SW480 (cell line): ENCODE measurements around the gene TMPRSS3.
"Not testable (repeated sequence)": the region's sequence is repeated elsewhere in the genome, so short reads cannot be mapped to it uniquely, and the experiment has no call there.

Source experiments
- DNase-seq: peaks from one replicate; pipeline ENCODE4 v3.0.0-alpha.2; 2016; ENCODE audit warnings: low spot score

The TMPRSS3 gene

DNA sequence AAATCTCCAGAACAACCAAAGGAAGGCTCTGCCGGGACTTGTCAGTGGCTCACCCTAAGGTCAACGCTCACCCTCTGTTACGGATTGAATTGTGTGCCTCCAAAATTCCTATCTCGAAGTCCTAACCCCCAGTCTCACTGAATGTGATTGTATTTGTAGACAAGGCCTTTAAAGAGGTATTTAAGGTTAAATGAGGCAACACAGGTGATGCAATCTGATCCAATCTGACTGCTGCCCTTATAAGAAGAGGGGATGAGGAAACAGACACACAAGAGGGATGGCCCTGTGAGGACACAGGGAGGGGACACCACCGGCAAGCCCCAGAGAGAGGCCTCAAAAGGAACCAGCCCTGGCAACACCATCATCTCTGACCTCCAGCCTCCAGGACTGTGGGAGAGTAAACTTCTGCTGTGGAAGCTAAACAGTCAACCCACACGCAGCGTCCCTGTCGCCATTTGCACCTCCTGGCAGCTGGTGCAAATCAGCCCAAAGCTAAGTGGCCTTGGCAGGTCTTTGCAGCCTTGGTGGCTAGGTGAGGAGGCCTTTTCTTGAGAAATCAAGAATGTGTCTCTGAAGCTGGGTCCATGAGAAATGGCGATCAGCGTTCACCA lies 32.1 kb upstream of the TMPRSS3 start:
- DNase-seq = no peak

DNA sequence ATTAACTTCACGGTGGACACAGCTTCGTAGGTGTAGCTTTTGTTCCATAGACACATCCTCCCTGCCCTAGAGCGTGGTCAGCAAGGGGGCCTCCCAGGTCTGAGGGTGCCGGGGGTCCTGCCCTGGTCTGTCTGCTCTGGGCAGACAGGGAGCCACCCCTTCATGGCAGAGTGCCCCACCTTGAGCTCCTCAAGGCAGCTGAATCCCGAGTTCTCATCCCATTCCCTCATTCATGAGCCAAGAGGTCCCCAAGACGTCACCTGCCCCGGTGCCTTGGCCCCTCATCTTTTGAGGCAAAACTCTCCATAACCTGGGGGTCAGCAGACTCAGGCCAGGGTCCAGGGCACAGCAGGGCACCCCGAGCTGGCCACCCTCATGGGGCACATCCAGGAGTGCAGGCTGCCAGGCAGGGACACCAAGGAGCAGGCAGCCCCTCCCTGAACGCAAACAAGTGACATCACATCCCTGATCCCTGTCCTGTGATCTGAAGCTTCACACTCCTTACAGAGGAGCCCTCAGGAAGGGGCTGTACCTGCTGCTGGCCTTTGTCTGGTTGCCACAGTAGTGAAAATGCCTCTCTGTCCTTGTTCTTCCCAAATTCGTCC lies 31.1 kb upstream of the TMPRSS3 start:
- DNase-seq = no peak

DNA sequence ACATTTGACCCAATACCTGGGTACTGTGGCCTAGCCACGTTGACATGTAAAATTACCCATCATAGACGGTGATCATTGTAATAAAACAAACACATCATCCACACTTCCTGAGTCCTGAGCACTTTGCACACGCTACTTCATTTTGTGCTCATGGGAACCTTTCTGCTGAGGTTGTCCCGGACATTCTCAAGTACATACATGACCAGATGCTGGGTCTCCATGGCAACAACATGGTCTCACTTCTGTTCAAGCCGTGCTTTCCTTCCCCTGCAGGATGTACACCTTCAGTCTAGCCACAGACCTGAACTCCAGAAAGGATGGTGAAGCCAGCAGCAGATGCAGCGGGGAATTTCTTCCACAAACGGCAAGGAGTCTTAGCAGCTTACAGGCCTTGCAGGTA lies 30.6 kb upstream of the TMPRSS3 start:
- DNase-seq = no peak

DNA sequence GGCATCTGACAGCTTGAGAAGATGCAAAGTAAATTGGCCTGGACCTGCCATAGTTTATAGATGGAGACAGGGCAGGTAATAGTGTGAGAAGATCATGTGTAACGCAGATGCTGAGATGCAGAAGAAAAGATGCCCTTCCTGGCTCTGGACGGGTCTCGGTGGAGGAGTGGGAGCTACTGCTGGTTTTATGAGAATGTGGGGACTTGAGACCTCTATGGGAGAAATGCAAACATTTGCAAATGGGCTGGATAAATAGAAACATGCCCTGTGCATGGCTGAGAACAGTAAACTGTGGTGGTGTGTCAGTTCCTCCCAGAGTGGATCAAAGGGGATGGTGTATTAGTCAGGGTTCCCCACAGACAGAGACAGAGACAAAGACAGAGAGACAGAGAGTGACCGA lies 29.7 kb upstream of the TMPRSS3 start:
- DNase-seq = peak; percentile 9

DNA sequence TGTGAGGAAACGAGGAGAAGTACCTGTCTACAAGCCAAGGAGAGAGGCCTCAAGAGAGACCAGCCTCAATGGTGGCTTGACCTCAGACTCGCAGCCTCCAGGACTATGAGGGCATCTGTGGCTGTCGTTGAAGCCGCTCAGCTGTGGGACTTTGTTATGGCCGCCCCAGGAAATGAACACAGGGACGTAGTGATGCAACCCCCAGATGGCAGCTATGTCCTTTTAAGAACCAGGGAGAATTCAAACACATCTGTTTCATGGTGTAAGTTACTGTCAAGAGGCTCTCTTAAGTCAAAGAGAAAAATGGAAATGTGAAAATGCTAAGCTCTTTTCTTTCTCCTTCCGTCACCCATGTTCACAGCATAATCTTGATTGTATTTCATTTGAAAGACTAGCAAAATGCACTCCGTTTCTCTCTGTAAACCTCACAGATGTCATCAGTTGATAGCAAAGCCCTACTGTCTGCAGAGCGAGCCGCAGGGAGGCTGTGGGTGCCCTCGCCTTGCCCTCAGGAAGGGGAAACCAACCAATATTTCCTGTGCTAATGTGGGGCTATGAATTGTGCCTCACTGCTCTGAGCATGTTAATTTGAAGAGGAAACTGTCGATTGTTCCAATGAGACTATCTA lies 29.2 kb upstream of the TMPRSS3 start:
- no peak for DNase-seq

DNA sequence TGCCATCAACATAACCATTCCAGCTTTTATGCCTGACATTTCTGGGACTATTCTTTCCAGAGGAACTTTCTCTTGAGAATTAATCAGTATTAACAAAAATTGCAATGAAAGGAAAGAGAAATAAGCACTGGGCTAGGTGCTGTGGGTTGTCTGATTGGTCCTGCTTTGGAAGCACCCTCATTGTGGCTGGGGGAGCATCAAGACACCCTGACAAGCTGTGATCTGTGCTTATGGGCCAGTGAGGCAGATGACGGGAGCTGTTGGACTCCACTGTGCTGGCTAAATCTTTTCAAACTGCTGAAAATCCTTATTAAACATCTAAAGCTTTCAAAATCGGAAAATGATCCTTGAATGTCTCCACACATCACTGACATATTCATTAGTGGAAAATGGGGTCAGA lies 27.8 kb upstream of the TMPRSS3 start:
- DNase-seq = no peak

DNA sequence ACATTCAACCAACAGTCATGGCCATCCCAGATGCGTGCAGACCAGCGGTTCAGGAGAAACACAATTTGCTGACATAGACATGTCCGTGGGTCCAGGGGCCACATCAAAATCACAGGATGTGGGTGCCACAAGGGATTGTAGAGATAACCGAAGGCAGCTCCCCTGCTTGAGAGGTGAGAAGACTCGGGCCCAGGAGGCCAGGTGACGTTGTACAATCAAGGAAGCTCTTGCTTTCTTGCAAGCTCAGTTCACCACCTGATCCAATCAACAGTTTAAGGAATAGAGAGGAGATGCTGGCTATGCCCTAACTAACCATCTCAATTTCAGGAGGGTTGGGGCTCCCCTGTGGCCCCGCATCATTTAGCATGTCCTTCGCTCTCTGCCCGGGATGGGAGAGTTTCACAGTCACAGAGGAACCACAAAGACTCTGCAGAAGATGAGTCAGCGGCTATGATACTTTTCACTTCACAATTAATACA lies 27.4 kb upstream of the TMPRSS3 start:
- DNase-seq = peak; percentile 63

DNA sequence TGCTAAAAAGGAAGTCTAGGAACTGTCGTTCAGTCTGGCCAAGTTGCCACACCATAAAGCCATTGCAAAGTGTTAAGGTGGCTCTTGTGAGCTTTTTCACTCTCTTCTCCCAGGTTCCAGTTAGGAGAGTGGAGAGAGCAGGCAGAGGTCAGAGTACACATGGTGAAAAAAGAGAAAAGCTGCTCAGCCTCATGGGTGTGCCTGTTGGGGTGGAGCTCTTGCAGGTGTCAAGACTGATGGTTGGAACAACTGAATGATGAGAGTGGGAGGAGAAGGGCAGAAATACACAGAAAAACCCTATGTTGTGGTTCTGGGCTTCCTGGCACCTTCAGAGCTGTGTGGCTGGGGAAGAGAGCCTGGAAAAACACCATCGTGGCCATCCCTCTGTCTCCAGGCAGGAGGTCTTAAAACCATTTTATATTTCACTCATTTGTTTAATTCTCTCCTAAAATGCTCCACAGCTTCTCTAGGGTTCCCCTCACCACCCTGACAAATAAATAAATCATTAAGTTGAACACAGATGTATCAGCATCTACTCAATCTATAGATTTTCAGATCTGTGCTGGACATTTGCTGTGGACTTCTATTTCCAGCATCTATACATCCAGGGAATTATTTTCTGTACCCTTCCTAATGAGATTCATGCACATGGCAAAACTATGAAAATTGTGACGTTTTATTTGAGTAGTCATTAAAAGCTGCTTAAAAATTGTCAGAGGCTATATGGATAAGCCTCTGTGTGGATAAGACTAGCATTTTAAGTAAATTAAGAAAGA lies 25.4 kb upstream of the TMPRSS3 start:
- DNase-seq = peak; percentile 48

DNA sequence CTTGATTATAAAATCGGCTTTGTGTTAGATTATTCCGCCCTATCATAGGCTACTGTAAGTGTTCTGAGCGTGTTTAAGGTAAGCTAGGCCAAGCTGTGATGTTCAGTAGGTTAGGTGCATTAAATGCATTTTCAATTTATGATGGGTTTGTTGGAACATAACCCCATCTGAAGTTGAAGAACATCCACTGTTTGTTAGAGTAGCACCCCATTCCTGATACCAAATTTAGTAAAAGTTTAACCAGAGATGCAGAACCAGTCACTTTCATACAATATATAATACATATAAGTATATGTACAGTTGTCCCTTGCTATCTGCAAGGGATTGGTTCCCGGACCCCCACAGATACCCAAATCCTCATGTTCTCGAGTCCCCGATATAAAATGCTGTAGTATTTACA lies 24.0 kb upstream of the TMPRSS3 start:
- DNase-seq = no peak

DNA sequence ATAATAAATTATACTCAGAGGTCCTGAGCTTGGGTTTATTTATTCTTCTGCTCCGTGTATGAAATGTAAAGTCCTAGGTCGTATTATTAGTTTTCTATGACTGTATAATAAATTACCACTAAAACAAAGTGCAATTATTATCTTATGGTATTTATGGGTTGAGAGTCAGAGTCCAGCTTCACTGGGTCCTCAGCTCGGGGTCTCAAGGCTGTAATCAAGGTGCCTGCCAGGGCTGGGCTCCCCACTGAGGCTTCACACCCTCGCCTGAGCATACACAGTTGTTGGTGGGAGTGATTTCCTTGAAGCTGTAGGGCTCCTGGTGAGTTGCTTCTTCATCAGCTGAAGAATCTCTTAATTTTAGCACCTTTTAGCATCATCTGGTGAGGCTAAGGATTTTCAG lies 23.0 kb upstream of the TMPRSS3 start:
- DNase-seq = no peak

DNA sequence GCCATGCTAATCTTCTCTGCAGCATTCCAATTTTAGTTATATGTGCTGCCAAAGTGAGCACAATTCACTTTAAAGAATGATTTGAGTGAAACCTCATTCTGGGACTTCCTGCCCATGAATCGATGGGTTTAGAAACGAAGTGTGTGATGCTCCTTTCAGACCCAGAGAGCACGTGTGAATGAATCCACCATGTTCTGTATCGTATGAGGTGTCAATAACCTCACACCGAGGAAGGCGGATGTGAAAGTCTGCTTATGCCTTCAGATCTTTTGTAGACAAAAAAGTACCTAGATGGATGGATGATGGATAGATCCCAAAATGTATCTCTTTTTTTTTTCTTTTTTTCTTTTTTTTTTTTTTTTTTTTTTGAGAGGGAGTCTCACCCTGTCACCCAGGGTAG lies 21.7 kb upstream of the TMPRSS3 start:
- DNase-seq = no peak

DNA sequence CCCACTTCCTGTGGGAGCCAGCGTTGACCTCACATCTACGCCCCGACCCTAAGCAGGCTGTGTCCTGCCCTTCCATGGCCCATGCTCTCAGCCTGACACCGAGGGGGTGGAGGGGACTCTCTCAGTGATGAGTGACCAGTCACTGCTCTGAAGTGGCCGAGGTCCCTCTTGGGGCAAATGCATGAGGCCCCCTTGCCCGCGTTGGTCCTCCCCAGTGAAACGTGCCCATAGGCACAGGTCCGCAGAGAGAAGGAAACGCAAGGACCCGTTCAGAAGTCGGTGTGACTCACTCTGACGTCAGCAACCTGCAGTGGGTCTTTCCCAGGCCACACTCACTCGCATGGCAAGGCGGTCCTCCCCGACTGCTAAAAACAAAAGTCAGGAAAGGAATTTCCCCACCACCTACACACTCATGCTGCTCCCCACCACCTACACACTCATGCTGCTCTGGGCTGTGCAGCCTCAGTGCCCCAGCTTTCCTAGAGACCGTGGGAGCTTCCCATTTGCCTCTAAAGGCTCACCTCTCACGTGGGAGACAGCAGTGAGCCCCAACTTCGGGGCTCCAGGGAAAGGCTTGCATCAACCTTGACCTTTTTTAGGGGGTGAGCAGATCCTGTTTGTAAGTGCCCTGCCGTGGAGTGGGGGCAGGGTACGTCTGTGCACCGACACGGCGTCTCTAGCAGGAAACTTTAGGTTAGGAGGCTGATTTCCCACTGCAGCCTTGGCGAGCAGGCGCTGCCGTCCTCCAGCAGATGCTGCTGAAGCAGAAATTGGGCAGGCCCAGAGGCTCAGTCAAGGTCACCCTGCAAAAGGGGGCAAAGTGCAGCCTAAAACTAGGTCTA lies 19.3 kb upstream of the TMPRSS3 start:
- peak; percentile 92 for DNase-seq

DNA sequence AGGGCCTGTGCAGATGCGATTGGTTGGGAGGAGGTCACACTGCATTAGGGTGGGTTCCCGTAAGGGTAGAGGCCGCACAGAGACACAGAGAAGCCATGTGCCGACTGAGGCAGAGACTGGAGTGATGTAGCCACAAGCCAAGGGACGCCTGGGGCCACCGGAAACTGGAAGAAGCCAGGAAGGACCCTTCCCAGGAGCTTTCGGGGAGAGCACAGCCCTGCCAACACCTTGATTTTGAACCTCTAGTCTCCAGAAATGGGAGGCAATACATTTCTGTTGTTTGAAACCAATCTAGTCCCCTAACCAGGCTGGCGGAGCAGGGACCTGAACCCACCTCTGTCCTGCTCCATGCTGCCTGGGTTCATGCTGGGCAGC lies 18.7 kb upstream of the TMPRSS3 start:
- no peak for DNase-seq

DNA sequence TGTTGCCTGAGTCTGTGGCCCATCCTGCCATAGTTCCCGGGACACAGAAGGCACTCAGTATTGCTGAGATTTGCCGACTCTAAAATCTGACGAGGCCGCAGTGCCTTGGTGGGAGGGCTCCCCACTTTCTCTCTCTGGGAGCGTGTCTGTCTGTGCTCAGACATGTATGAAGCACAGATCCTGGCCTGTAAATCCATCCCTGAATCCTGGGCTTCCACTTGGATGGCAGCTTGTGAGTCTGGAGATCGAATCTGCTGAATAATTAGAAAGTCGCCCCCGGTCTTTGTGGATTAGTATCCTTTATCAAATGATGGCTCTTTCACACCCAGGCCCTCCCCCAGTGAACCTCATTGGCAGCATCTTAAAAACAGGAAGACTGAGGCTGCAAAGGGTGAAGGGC lies 18.2 kb upstream of the TMPRSS3 start:
- no peak for DNase-seq

DNA sequence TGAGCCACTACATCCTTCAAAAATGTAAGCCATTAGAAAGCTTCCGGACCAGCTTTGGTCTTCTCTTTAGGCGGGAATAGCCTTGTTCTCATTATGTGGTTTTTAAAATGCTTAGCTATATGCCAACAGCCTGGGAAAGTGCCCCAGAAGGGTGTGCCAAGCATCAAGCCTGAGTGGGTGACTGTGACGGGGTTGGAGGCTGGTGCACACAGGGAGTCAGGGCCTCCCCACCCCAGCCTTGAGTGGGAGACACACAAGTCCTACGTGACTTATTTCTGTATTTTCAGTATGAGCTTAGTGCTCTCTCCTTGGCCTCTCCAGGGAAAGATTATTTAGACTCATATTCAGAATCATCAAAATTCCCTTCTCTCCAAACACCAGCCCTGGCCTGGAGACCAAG lies 17.6 kb upstream of the TMPRSS3 start:
- peak; percentile 69 for DNase-seq

DNA sequence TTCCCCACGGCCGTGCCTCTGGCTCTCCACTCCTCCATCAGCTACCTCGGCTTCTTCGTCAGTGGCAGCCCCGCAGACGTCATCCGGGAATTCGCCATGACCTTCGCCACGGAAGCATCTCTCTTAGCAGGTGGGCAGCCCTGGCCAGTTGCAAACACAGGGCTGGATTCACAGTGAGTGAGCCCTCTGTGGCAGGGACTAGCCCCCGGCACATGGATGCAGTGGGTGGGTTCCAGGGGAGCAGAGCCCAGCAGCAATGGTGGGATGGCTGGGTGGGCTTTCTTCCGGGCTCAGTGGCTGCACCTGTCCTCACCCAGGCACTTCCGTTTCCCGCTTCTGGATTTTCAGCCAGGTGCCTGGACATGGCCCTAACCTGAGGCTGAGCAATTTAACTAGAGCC lies 17.2 kb upstream of the TMPRSS3 start:
- DNase-seq = no peak

DNA sequence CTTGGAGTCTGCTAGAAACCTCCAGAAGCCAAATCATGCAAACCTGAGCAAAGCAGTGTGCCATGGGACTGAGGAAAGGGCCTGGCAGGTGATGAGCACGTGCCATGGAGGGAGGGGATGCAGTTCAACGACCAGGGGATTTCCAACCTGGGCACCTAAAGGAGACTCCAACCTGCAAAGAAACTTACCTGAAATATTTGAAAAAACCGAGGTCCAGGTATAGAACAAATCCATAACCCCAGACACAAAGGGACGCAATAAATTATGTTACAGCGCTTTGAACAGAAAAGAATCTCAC lies 16.7 kb upstream of the TMPRSS3 start:
- no peak for DNase-seq

DNA sequence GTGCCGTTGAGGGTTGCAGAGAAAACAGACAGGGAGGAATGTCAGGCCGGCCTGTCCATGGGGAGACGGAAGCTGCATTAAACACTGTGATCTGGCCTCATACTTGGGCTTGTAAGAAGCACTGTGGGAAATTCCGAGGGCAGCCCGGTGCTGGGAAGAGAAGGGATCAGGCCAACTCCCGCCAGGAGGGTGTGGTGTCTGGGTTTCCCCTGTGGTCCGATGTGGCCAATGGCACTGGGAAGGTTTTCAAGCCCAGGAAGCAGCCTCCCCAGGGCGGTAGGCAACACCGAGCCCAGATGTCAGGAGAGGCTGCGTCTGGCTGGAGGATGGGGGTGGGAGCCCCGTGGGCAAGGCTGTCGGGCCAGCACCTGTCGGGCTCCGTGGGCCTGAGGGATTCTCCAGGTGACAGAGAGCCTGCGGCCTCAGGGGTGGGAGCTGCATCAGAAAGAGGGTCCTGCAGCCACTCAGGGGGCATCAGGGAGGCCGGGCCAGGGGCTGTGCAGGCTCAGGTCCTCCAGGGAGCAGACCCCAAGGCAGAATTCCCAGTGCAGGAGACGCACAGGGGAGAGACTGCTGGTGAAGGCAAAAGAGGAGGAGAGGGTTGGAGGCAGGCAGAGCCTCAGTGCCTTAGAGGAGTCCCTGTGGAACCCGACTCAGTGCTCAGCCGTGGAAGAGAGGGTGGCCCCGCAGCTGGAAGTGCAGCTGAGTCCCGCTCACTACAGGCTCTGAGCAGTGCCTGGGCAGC lies 16.2 kb upstream of the TMPRSS3 start:
- no peak for DNase-seq

DNA sequence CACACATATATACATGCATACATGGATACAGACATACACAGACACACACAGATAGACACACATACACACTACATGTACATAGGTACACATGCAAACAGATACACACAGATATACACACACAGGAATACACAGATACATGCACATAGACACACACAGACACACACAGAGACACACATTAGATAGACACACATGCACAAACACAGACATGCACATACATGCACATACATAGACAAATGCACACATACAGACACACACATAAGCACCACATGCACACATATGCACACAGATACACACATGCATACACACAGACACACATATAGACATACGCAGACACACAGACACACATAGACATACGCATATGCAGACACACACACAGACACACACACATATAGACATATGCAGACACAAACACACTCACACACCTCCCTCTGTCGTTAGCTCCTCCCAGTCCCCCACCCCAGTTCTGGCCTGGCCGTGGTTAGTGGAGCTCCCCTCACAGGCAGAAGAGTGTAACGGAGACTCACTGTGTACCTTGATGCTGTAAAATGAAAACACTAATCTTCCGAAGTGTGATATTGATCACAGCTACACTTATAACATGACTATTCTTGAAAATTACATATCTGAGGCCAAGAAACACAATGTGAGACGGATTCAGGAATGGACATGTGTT lies 15.5 kb upstream of the TMPRSS3 start:
- peak; percentile 34 for DNase-seq

DNA sequence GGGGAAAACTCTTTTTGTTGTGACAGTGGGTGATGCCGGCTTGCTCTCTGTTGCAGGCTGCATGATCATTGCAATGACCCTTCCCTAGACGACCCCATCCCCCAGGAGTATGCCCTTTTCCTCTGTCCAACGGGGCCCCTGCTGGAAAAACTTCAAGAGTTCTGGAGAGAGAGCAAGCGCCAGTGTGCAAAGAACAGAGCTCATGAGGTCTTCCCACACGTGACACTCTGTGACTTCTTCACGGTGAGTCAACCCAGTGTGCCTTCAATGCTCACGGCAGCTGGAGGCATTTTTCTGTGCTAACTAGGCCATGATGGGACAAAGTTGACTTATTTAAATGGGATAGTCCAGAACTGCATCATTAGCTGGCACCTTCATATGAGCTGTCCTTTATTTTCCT lies 13.5 kb upstream of the TMPRSS3 start:
- DNase-seq = no peak

DNA sequence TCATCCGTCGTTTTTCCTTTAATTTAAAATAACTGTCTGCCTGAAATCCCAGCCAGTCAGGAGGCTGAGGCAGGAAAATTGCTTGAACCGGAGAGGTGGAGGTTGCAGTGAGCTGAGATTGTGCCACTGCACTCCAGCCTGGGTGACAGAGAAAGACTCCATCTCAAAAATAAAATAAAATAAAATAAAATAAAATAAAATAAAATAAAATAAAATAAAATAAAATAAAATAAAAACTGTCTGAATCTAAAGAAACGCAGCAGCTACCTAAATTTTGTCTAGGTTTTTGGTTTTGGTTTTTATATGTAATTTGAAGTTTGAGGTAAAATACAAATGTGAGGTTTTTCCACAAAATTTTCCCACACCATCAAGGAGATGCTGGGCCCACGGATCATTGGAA lies 12.9 kb upstream of the TMPRSS3 start:
- not testable (repeated sequence) for DNase-seq
